Stimulated activated CD4-positive, alpha-beta T cell treated with anti-CD3 and anti-CD28 coated beads, Interleukin-12 subunit alpha, Interleukin-12 subunit beta, amount 100 ng/mL, for 48 hours (primary cell): ENCODE results near the gene JARID2.
"Not testable (repeated sequence)": the region's sequence is repeated elsewhere in the genome, so short reads cannot be mapped to it uniquely, and the experiment has no call there.

Source experiments
- DNase-seq, 3 donors: peaks; one replicate each; pipeline ENCODE4 v3.0.0-alpha.2; 2020; ENCODE audit warnings: low read depth in 2 of 3, low spot score in 1 of 3

JARID2 gene

DNA sequence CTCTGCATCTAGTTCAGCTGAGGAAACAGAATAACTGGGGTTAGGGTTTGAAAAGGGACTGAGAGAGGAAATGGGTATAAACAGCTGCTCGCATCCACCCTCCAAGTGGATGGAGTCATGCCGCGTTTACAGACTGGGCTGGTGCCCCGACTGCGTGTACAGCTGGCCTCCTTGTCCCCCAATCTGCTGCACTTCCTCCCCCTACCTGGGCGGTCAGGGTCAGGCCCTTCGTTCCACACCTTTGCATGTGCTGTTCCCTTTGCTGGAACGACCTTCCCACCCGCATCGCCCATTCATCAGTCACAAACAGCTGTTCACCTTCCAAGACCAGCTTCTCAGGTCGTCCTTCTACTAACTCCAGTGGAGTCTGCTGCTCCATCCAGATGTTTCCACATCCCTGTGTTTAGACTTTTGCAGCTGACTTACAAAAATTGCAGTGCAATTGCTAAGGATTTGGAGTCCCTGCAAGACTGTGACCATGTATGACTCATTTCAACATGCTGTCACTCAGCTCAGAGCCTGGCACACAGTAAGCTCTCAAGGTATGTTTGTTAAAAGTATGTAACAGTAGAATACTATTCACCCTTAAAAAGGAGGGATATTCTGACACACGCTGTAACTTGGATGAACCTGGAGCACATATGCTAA, 287.6 kb downstream of the JARID2 start:
- no peak for DNase-seq

DNA sequence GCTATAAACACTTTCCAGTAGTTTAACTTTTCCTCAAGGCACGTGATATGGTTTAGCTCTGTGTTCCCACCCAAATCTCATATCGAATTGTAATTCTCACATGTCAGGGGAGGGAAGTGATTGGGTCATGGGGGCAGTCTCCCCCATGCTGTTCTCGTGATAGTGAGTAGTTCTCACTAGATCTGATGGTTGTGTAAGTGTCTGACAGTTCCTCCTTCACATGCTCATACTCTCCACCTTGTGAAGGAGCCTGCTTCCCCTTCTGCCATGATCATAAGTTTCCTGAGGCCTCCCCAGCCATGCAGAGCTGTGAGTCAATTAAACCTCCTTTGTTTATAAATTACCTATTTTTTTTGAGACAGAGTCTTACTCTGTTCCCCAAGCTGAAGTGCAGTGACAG, 289.1 kb downstream of the JARID2 start:
- DNase-seq = no peak

DNA sequence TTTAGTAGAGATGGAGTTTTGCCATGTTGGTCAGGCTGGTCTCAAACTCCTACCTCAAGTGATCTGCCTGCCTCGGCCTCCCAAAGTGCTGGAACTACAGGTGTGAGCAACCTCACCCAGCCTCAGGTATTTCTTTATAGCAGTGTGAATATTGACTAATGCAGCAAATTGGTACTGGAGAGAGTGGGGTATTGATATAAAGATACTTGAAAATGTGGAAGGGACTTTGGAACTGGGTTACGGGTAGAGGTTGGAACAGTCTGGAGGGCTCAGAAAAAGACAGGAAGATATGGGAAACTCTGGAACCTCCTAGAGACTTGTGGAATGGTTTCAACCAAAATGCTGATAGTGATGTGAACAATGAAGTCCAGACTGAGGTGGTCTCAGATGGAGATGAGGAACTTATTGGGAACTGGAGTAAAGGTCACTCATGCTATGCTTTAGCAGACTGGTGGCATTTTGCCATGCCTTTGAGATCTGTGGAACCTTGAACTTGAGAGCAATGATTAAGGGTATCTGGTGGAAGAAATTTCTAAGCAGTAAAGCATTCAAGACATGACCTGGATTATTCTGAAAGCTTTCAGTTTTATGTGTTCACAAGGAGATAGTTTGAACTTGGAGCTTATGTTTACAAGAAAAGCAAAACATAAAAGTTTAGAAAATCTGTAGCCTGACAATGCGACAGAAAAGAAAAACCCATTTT, 289.8 kb downstream of the JARID2 start:
- no peak for DNase-seq

DNA sequence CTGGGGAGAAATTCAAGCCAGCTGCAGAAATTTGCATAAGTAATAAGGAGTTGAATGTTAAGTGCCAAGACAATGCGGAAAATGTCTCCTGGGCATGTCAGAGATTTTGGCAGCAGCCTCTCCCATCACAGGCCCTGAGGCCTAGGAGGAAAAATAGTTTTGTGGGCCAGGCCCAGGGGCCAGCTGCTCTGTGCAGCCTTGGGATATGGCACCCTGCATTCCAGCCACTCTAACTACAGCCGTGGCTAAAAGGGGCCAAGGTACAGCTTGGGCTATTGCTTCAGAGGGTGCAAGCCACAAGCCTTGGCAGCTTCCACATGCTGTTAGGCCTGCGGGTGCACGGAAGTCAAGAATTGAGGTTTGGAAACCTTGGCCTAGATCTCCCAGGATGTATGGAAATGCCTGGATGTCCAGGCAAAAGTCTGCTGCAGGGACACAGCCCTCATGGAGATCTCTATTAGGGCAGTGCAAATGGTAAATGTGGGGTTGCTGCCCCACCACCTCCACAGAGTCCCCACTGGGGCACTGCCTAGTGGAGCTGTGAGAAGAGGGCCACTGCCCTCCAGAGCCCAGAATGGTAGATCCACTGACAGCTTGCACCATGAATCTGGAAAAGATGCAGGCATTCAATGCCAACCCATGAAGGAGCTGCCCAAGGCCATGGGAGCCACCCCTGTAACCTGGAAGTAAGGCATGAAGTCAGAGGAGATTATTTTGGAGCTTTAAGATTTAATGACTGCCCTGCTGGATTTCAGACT, 290.5 kb downstream of the JARID2 start:
- DNase-seq = no peak

DNA sequence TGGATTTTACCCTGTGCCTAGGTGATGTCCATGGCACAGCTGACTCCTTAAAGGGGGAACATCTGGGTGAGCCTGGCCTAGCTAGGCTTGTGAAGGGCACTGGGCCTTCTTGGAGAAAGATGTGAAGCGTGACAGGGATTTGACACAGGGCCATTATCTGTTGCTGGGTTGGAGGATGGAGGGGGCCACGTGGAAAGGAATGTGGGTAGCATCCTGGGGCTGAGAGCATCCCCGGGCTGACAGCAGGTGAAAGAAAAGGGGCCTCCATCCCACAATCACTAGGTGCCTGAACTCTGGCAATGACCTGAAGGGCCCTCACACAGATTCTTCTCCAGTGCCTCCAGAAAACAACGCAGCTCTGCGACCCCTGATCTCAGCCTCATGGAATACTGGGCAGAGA, 292.2 kb downstream of the JARID2 start:
- no peak for DNase-seq

DNA sequence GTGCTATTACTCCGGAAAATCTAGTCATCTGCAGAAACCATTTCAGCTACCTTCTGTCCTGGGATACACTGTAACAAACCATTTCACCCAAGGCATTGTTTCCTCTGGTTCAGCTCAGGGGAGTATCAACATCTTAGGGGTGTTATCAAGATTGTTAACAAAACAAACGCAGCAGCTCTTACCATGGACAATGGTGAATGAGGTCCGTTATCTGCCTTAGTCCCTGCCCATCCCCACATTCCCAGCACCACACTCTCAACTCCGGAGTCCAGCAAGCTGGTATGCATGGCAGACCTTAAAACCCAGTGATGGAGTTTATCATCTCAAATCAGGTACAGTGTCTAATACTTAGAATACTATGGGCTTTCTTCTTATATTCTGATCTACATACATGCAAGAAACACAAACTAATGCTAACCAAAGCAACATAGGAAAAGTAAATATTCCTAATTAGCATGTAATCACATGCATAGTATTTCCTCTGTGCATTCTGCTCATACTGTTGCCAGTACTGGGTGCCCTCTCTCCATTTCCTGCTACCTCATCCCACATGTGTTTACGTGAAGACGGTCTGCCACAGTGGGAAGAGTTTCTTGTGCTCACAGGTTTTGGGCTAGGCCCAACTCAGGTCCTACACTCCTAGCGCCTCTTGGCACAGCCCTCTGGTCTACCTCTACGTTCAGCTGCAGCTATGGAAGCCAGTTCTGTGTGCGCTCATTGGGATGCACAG, 293.1 kb downstream of the JARID2 start:
- no peak for DNase-seq

DNA sequence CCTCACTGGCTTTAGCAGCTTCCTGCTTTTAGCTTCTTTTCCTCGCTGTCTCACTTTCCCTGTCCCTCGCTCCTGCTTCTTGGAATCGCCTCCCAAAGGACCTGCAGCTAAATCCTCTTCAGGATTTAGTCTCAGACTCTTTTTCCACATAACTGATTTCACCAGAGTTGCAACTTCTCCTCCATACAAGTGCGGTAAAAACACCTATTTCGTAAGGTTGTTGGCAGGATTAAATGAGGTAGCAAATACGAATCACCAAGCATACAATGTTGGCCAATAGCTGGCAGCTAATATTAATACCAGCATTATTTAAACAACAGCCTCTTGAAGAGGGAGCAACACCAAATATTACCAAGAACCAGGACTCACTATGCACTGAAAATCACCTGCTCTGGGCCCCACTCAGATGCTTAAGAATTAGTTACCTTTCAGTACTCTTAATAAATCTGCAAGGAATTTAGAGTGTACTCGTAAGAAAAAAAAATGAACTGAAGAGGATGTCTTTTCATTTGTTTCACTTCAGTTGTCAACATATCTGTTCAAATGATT, 293.9 kb downstream of the JARID2 start:
- no peak for DNase-seq

DNA sequence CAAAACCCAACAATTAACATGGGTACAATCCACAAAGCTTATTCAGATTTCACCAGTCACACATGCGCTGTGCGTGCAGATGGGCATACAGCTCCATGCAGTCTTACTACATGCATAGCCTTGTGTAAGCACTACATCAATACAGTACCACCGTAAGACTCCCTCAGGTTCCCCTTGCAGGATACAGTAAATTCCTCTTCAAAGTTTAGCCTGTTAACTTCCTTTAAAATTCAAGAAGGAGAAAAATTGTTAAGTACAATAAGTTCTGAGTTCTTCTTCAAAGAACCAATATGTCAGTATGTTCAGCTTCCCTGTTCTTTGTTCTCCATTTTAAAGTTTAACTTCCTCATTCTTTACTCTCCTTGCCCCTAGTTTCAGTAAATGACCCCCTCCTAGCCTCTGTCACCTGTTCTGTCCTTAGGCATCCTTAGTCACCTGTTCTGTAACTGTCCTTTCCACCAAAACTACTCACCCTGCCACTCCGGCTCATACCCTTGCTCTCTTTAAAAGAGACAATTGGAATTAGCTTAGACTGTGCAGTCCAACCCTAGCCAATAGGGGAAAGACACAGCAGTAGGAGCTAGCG, 297.6 kb downstream of the JARID2 start:
- DNase-seq = not testable (repeated sequence)

DNA sequence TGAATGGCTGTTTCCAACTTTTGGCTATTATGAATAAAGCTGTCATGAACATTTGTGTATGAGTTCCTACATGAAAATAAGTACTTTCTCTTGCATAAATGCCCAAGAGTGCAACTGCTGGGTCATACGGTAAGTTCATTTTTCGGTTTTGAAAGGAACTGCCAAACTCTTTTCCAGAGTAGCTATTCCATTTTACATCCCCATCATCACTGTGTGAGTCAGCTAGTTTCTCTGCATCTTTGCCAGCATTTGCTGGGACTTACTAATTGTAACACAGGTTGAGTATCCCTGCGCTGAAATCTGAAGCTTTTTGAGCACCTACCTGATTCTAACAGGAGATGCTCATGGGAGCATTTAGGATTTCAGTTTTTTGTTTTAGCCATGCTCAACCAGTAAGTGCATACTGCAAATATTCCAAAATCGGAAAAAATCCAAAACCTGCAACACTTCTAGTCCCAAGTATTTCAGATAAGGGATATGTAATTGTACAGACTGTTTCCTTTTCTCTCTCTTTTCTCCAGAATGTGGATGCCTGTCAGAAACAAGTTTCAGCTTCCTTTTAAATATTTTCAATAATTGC, 298.5 kb downstream of the JARID2 start:
- DNase-seq = no peak

DNA sequence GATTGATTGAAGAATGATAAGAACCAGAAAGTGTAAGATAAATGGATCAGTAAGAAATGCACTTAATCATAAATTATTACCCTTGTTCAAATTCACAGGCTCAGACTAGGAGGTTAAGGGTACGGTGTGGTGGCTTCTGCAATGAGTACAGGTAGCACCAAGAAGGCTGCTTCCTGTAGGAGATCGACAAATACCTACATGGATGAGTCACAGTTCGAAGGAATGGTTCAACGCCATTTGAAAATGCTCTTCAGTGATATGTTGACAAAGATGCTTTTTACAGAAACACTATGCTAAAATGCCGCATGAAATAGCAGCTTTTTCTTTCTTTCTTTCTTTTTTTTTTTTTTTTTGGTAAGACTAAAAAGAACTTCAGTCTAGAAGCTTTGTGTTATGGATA, 300.7 kb downstream of the JARID2 start:
- DNase-seq = no peak

DNA sequence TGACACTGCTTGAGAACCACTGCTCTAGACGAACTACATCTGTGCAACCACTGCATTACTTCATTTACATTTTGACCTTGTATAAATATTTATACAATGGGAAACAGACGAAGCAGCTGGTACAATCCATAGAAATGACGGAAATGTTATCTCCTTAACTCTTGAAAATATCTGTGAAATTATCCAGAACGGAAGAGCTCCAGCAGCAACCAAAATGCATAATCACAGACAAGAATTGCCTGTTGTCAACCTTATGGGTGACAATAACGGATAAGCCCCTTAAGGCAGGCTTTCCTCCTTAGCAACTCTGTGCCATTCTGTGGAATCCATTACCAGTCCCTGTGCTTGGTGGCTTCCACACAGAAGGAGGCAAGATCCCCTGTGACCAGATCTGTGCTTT, 301.5 kb downstream of the JARID2 start:
- DNase-seq = no peak

DNA sequence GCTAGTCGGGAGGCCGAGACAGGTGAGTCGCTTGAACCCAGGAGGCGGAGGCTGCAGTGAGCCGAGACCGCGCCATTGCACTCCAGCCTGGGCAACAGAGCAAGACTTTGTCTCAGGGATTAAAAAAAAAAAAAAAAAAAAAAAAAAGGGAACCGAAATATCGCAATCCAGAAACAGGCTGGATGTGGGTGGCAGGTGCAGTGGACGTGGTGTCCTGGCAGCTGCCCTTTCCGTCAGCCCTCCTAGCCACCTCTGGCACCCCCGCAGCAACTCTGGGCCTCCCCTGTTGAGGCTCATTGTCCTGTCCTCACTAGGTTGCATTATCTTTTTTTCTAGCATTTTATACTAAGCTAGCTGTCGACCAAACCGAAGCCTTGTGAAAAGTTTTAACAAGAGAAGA, 303.5 kb downstream of the JARID2 start:
- no peak for DNase-seq

DNA sequence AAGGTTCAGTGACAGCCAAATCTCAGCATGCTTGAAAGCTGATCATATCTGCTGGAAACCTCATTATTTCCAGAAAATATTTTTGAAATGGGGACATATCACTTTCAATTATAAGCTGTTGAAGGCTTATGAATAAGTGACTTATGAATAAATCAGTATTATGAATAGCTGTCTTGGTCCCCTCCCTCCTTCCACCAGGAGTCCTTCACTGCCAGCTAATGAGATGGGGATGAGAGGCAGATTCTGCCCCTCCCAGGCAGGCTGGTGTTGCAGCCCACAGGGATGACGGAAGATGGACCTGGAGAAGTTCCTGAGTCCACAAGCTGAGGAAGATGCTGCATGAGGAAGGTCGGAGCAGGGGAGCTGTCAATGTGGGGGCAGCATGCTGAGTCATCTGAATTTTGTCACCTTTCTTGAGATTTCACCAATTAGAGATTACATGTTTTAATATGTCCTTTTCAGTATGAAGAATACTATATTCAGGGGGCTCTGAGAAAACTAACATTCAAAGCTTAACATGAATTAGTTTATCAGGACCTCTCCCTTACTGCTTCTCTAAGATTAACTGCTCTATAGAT, 304.8 kb downstream of the JARID2 start:
- no peak for DNase-seq

DNA sequence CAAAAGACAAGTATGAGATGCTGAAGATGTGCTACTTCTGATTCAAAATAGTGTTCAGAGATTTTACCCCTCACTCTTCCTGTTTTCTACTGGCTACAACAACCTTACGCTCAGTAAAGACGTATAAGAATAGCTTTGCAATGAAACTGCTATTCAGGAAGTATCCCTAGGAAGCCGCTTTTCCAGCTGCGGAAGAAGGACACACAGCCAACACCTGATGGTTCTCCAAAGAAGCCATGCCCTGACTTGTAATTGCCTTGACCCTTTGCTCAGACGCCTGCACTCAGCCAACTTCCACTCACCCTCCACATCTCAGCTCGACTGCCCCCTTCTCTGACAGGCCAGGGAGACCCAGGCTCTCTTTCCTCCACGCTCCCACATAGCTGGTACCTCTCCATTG, 305.4 kb downstream of the JARID2 start:
- DNase-seq = no peak

DNA sequence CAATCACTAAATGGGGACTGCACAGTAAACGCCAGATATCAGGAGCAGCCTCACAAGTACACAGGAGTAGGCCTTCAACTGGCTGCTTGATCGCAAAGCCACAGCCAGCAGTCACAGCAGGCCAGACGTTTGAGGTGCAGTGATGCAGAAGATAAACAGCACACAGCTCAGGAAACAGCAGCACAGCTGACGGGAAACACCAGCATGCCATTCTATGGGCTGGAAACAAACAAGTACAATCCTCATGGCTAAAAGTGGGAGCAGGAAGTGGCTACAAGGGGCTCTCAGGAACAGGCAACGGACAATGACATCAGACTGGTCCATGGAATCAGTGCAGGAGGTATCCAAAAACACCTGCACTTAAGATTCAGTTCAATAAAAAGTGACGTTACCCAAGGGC, 305.9 kb downstream of the JARID2 start:
- no peak for DNase-seq

DNA sequence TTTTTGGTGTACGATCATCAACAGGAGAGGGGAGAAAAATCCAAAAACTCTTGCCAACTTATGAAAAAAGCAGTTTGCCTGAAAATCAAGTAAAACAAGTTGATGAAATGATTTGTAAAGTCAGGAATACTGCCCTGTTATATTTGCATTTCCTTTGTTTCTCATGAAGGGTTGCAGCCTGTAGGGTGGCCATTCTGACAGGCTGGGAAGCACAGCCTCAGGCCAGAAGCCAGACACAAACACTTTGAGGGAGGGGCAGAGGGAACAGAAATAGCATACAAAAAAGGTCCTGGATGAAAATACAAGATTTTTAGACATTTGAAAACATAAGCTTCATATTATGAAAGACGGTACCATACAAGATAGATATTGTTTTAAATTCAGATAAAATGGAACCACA, 307.2 kb downstream of the JARID2 start:
- no peak for DNase-seq

DNA sequence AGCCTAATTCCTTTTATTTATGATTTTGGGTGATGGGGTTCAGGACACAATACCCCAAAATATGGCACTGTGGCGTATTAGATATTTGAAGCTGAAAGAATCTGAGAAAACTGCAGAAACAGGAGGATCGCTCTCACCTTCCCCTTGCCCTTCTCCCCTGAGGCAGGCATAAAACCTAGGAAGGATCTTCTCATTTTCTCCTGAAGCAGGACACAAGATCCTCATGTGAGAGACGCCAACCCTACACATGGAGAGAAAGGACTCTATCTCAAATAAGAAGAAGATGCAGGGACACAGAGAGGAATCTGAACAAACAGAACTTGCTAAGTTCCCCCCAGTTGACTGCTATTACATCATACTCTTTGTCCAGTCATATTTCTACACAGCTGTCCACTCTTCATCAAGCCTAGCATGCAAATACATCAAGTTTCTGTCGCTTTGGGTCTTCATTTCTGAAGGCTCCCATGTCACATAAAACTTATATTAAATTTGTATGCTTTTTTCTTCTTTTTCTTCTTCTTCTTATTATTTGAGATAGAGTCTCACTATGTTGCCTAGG, 307.9 kb downstream of the JARID2 start:
- no peak for DNase-seq

DNA sequence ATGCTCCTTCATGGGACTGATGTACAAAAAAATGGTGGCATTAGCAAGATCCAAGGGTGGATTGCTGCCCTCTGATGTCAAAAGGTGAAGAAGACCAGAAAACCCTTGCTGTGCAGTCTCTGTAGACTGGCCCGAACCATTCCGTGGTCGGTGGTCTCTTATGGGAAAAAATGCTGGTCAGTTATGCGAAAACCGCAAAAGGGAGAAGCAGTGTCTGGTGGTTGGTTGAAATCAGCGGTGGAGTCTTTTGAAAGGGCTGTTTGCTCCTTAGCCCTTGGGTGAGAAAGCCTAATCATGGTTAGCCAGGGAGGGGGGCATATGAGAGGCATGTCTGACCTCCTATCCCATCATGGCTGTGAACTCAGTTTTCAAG, 308.8 kb downstream of the JARID2 start:
- no peak for DNase-seq

DNA sequence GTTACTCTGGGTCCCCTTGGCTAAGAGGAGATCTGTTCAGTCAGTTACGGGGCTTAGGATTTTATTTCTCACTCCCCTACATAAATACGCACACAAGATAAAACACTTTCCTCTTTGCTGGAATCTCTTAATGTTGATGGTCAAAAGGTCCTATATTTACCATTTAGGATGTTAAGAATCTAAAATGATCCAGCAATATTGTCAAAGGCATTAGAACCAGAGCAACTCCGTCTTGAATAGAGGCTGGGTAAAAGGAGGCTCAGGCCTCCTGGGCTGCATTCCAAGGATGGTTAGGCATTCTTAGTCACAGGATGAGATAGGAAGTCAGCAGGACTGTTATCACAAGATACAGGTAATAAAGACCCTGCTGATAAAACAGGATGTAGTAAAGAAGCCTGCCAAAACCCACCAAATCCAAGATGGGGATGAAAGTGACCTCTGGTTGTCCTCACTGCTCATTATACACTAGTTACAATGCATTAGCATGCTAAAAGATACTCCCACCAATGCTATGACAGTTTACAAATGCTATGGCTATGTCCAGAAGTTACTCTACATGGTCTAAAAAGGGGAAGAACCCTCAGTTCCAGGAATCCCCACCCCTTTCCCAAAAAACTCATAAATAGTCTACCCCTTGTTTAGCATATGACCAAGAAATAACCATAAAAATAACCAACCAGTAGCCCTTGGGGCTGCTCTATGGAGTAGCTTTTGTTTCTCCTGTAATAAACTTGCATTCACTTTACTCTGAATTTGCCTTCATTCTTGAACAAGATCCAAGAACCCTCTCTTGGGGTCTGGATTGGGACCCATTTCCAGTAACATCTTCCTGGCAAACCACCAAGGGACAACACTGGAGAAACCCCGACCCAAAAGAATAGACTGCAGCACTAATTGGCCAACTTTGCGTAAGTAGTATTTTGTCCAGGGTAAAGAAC, 309.5 kb downstream of the JARID2 start:
- no peak for DNase-seq
